Endothelial cell of umbilical vein (primary cell): Measurements from ENCODE around the gene KIFC3. TPM values are rescaled to one million over a fixed set of nuclear protein-coding genes. Genes with fewer than 3 reads are reported as not detected.

Experiments used
- BruUV-seq: library from RNA; stranded (reverse); fragments of 400-500 nt; replicated peaks from 2 replicates; lab custom pipeline; 2021; lab: Mats Ljungman, UMichigan
- CTCF ChIA-PET: fragments of 300-600, 350-600 bp; sonication (Branson Sonifier 250); formaldehyde crosslinking; loops from one replicate; lab custom pipeline; 2021; ENCODE audit warnings: antibody characterized with exemption, inconsistent platforms; lab: Charles Lee
- POLR2A ChIA-PET: fragments of 300-600, 350-600 bp; sonication (Branson Sonifier 250); formaldehyde crosslinking; loops from one replicate; lab custom pipeline; 2021; ENCODE audit warnings: antibody characterized with exemption, inconsistent platforms; lab: Charles Lee
- DNase-seq: peaks from one replicate; pipeline ENCODE4 v3.0.0-alpha.2; 2011; ENCODE audit warnings: low read depth, low spot score
- FAIRE-seq: peaks from 2 replicates; lab custom pipeline; 2011; peaks lifted over from hg19 to GRCh38; lab: Jason Lieb, UNC
- H2AFZ ChIP-seq: 2 replicates; pipeline ENCODE4 v1.6.0; 2012; ENCODE audit warnings: low read depth, low read length, control low read depth, inconsistent platforms
- H3K27ac ChIP-seq: 2 replicates; pipeline ENCODE4 v1.5.1; 2011; ENCODE audit warnings: low read depth, mild to moderate bottlenecking, control low read depth, low read length, moderate library complexity; ENCODE audit not compliant: insufficient read depth
- H3K27me3 ChIP-seq, 2 experiments: 2 replicates each; pipeline versions ENCODE4 v1.6.0 to v1.6.1; 2011; ENCODE audit warnings: low read length in 2 of 2, mixed read lengths in 1 of 2; ENCODE audit not compliant: control insufficient read depth in 2 of 2, insufficient read depth in 2 of 2
- H3K36me3 ChIP-seq, 2 experiments: 2 replicates in 1 of 2; 3 replicates in 1 of 2; pipeline ENCODE4 v1.5.1; 2011; ENCODE audit warnings: low read length in 2 of 2, mild to moderate bottlenecking in 1 of 2, moderate library complexity in 1 of 2; ENCODE audit not compliant: control insufficient read depth in 2 of 2, insufficient read depth in 2 of 2; ENCODE audit errors: extremely low read depth in 1 of 2
- H3K4me1 ChIP-seq: 3 replicates; pipeline ENCODE4 v1.5.1; 2011; ENCODE audit warnings: mild to moderate bottlenecking, low read length; ENCODE audit not compliant: control insufficient read depth, insufficient read depth; ENCODE audit errors: extremely low read depth
- H3K4me2 ChIP-seq: 2 replicates; pipeline ENCODE4 v1.6.1; 2011; ENCODE audit warnings: low read length, control low read depth, mixed read lengths; ENCODE audit not compliant: insufficient read depth
- H3K4me3 ChIP-seq, 3 experiments: fragments of 200-600 bp in 1 of 3; sonication (generic), shearing (Covaris generic) in 1 of 3; replicated peaks in 1 of 3; 2 replicates each; pipeline ENCODE4 v1.5.1; 2011 to 2016; ENCODE audit warnings: control low read depth in 3 of 3, low read length in 3 of 3, mild to moderate bottlenecking in 2 of 3, inconsistent platforms in 1 of 3, low read depth in 1 of 3, moderate library complexity in 1 of 3; ENCODE audit not compliant: insufficient read depth in 1 of 3
- H3K79me2 ChIP-seq: 2 replicates; pipeline ENCODE4 v1.6.0; 2012; ENCODE audit warnings: low read length, inconsistent platforms; ENCODE audit not compliant: control insufficient read depth, insufficient read depth
- H3K9ac ChIP-seq: replicated peaks from 2 replicates; pipeline ENCODE3; 2011; ENCODE audit warnings: low read length, control low read depth; ENCODE audit not compliant: insufficient read depth; ENCODE audit errors: extremely low read depth
- H3K9me1 ChIP-seq: replicated peaks from 3 replicates; pipeline ENCODE4 v1.6.0; 2011; ENCODE audit warnings: mild to moderate bottlenecking, low read length; ENCODE audit not compliant: control insufficient read depth, insufficient read depth; ENCODE audit errors: extremely low read depth
- H3K9me3 ChIP-seq: replicated peaks from 2 replicates; pipeline ENCODE4 v1.5.1; 2012; ENCODE audit warnings: low read length, inconsistent platforms; ENCODE audit not compliant: control insufficient read depth, insufficient read depth
- H4K20me1 ChIP-seq: replicated peaks from 2 replicates; pipeline ENCODE3; 2011; ENCODE audit warnings: mild to moderate bottlenecking, low read length; ENCODE audit not compliant: control insufficient read depth, insufficient read depth; ENCODE audit errors: extremely low read depth
- CTCF ChIP-seq, 2 donors: IDR thresholded peaks; 1 replicate in 1 of 2; 2 replicates in 1 of 2; pipeline ENCODE4 v1.5.1; 2011; ENCODE audit warnings: low read length in 2 of 2, mild to moderate bottlenecking in 2 of 2, moderate library complexity in 2 of 2, control low read depth in 1 of 2, inconsistent platforms in 1 of 2, low read depth in 1 of 2; ENCODE audit not compliant: insufficient read depth in 1 of 2; ENCODE audit errors: extremely low read depth in 1 of 2
- EZH2 ChIP-seq: IDR thresholded peaks from 2 replicates; pipeline ENCODE4 v1.6.1; 2012; ENCODE audit warnings: borderline replicate concordance, low read depth, mild to moderate bottlenecking, moderate library complexity, low read length, inconsistent platforms; ENCODE audit not compliant: severe bottlenecking
- FOS ChIP-seq: IDR thresholded peaks from 2 replicates; pipeline ENCODE4 v1.6.1; 2011; ENCODE audit warnings: mild to moderate bottlenecking, low read length, moderate library complexity, borderline replicate concordance; ENCODE audit not compliant: insufficient read depth
- GATA2 ChIP-seq: IDR thresholded peaks from 2 replicates; pipeline ENCODE4 v1.7.0; 2011; ENCODE audit warnings: low read depth, mild to moderate bottlenecking, moderate library complexity, mixed read lengths, low read length; ENCODE audit not compliant: insufficient read length, insufficient read depth
- JUN ChIP-seq: IDR thresholded peaks from 2 replicates; pipeline ENCODE4 v1.6.1; 2011; ENCODE audit warnings: borderline replicate concordance, low read depth; ENCODE audit not compliant: insufficient read length, insufficient read depth
- MAX ChIP-seq: IDR thresholded peaks from 2 replicates; pipeline ENCODE4 v1.6.1; 2011; ENCODE audit not compliant: insufficient read depth, insufficient read length
- MYC ChIP-seq: IDR thresholded peaks from one replicate; pipeline ENCODE4 v1.6.1; 2011; ENCODE audit warnings: mild to moderate bottlenecking, low read depth, low read length
- POLR2A ChIP-seq: IDR thresholded peaks from 2 replicates; pipeline ENCODE4 v1.6.1; 2012; ENCODE audit warnings: low read depth, mild to moderate bottlenecking, control low read depth, low read length
- POLR2AphosphoS5 ChIP-seq: IDR thresholded peaks from 2 replicates; pipeline ENCODE4 v1.6.1; 2012; ENCODE audit warnings: low read depth, mild to moderate bottlenecking, control low read depth, low read length, moderate library complexity; ENCODE audit not compliant: insufficient read depth
- dilution Hi-C: fragments of 300-500 bp; cut with MboI; formaldehyde crosslinking; loops from one replicate; pipeline ENCODE4 v1.15.0; 2019; ENCODE audit warnings: low sequenced_read_pairs; ENCODE audit not compliant: extremely low pct_ligation_motif_present
- intact Hi-C: fragments of 100-400 bp; cut with micrococcal nuclease; formaldehyde crosslinking; loops from one replicate; pipeline ENCODE4 v1.10.0; 2022
- polyA plus RNA-seq, 4 experiments: library from polyadenylated mRNA; depleted of rRNA in 3 of 4; stranded (reverse) in 3 of 4; unstranded in 1 of 4; fragments of >200 nt; gene quantifications; 2 replicates each; pipeline versions ENCODE4 v1.2.1 to v1.2.3, GENCODE V29; 2011 to 2012; ENCODE audit warnings: missing spikeins in 1 of 4
- total RNA-seq: library from RNA; stranded (reverse); gene quantifications from 2 replicates; pipeline ENCODE4 v1.2.3, GENCODE V29; 2021

Gene KIFC3
- total and polyA plus RNA-seq, 2 donors (not counting 3 experiments of a cell fraction or from before 2014, with no cell fraction given), result 36.3 to 62.2 TPM

- no TSS peak for BruUV-seq
- dilution Hi-C loops, result no loop called here
- no peaks in the 10 kb centered on the region for H3K36me3 ChIP-seq
- DNase-seq, result no peak
- H3K9me3 ChIP-seq, result no peaks in the 10 kb centered on the region
- H3K4me2 ChIP-seq, result no peak overlapping the region
- H3K9ac ChIP-seq, result no peak overlapping the region
- no peak overlapping the region for H3K4me3 ChIP-seq
- no peaks in the 10 kb centered on the region for H3K79me2 ChIP-seq
- TF ChIP-seq MYC, result no peak
- TF ChIP-seq EZH2, result no peak
- no peak for TF ChIP-seq MAX
- no peak for TF ChIP-seq GATA2
- H3K9me1 ChIP-seq, result no peaks in the 10 kb centered on the region
- H3K4me1 ChIP-seq, result no peaks in the 10 kb centered on the region
- POLR2A ChIA-PET, result no interaction called here
- no peaks in the 10 kb centered on the region for H4K20me1 ChIP-seq
- no peak overlapping the region for H3K27ac ChIP-seq
- intact Hi-C loops, result no loop called here
- no peaks in the 10 kb centered on the region for H3K27me3 ChIP-seq
- CTCF ChIA-PET, result interaction anchor here (1.2 to 5.3 kb wide), 4 partner anchors 11 to 149 kb away, joined by 3 to 43 read pairs (median 19); partner anchors contain the start of gene KATNB1
- no peak for FAIRE-seq
- no peak overlapping the region for H2AFZ ChIP-seq
Measured at GRCh38 chr16:57725151-57725550, 77.1 kb downstream of the KIFC3 start.

GRCh38 chr16:57724531-57724930 lies 77.8 kb downstream of the KIFC3 start:
- Histone ChIP-seq H3K4me2 (no peak overlapping the region), H3K9ac (no peak overlapping the region), H2AFZ (no peak overlapping the region), H3K9me1 (no peaks in the 10 kb centered on the region), H3K79me2 (no peaks in the 10 kb centered on the region), H3K27me3 (no peaks in the 10 kb centered on the region), H3K27ac (no peak overlapping the region), H3K4me3 (no peak overlapping the region), H3K9me3 (no peaks in the 10 kb centered on the region), H3K4me1 (no peaks in the 10 kb centered on the region), H4K20me1 (no peaks in the 10 kb centered on the region), H3K36me3 (no peaks in the 10 kb centered on the region)
- ChIA-PET POLR2A (no interaction called here), CTCF (interaction anchor here (1.2 to 5.3 kb wide), 4 partner anchors 11 to 148 kb away, joined by 3 to 43 read pairs (median 15); partner anchors contain the start of gene KATNB1)
- DNase-seq (no peak), FAIRE-seq (no peak)
- BruUV-seq, result no TSS peak
- TF ChIP-seq GATA2 (no peak), CTCF (IDR thresholded peaks at IDR 0.05; ENCODE audit: extremely low read depth in 1 of 2, insufficient read depth in 1 of 2, low read depth in 1 of 2, low read length in 2 of 2) (no peak), MYC (no peak), FOS (no peak), JUN (no peak), POLR2AphosphoS5 (no peak), POLR2A (no peak), EZH2 (no peak), MAX (no peak)
- dilution Hi-C loops (no loop called here), intact Hi-C loops (no loop called here)
